Posterior vena cava (tissue), 2 donors: ENCODE measurements around the gene CFAP410. TPM values are rescaled to one million over a fixed set of nuclear protein-coding genes. Genes with fewer than 3 reads are reported as not detected.
"Not testable (repeated sequence)": the region's sequence is repeated elsewhere in the genome, so short reads cannot be mapped to it uniquely, and the experiment has no call there.

Source experiments
- DNase-seq: peaks from one replicate; pipeline ENCODE4 v3.0.0-alpha.2; 2020; ENCODE audit warnings: low spot score
- intact Hi-C, 2 donors: fragments of 100-400 bp; cut with DNase I; formaldehyde crosslinking; loops; one replicate each; pipeline versions ENCODE4 v1.14.1 to v1.14.2; 2022 to 2023
- total RNA-seq, 2 donors: library from RNA; stranded (reverse); fragmentation: NEBNext Ultra II Directional; extraction: Animal tissue kit (Norgen Biotek cat#: 25700); gene quantifications; one replicate each; pipeline ENCODE4 v1.2.1, GENCODE V29; 2021
- donor health status: DM: yes; HTN: yes; CAD: no.
- donor health status: DM: yes; HTN: yes; CAD: no.

Gene CFAP410
- total RNA-seq, 2 donors from 2014 or later, result 18.1 to 18.8 TPM

GRCh38 chr21:44306936-44307704, 32.1 kb downstream of the CFAP410 start:
- no peak for DNase-seq
- intact Hi-C loops, result loop anchor here in 1 of 2 donors (10.0 kb wide), 1 partner anchor 618 kb away; the partner anchor contains the start of gene ITGB2

GRCh38 chr21:44305691-44306090, 33.5 kb downstream of the CFAP410 start:
- DNase-seq, result no peak
- intact Hi-C loops, result loop anchor here in 1 of 2 donors (10.0 kb wide), 1 partner anchor 619 kb away; the partner anchor contains the start of gene ITGB2

- intact Hi-C loops, result loop anchor here in 1 of 2 donors (10.0 kb wide), 1 partner anchor 620 kb away; the partner anchor contains the start of gene ITGB2
- no peak for DNase-seq
These were observed 34.3 kb downstream of the CFAP410 start for GRCh38 chr21:44304877-44305293.

GRCh38 chr21:44304011-44304616, 35.1 kb downstream of the CFAP410 start:
- no peak for DNase-seq
- intact Hi-C loops, result loop anchor here in 1 of 2 donors (10.0 kb wide), 1 partner anchor 621 kb away; the partner anchor contains the start of gene ITGB2

- intact Hi-C loops, result loop anchor here in 1 of 2 donors (10.0 kb wide), 1 partner anchor 621 kb away; the partner anchor contains the start of gene ITGB2
- DNase-seq, result no peak
These were observed 35.7 kb downstream of the CFAP410 start for GRCh38 chr21:44303490-44303981.

GRCh38 chr21:44302573-44303401, 36.4 kb downstream of the CFAP410 start:
- intact Hi-C loops, result loop anchor here in 1 of 2 donors (10.0 kb wide), 1 partner anchor 622 kb away; the partner anchor contains the start of gene ITGB2

GRCh38 chr21:44301961-44302406, 37.2 kb downstream of the CFAP410 start:
- no peak for DNase-seq
- intact Hi-C loops, result loop anchor here in 1 of 2 donors (10.0 kb wide), 1 partner anchor 623 kb away; the partner anchor contains the start of gene ITGB2

More at GRCh38 chr21:44302573-44303401, 36.4 kb downstream of the CFAP410 start:
- DNase-seq, result not testable (repeated sequence)

GRCh38 chr21:44301141-44301540, 38.0 kb downstream of the CFAP410 start:
- no peak for DNase-seq
- intact Hi-C loops, result loop anchor here in 1 of 2 donors (10.0 kb wide), 1 partner anchor 624 kb away; the partner anchor contains the start of gene ITGB2

- peak; percentile 94 for DNase-seq
- intact Hi-C loops, result loop anchor here in 1 of 2 donors (10.0 kb wide), 1 partner anchor 624 kb away; the partner anchor contains the start of gene ITGB2
These were observed 38.8 kb downstream of the CFAP410 start for GRCh38 chr21:44300262-44300959.

- DNase-seq, result peak; percentile 89
- intact Hi-C loops, result loop anchor here in 1 of 2 donors (10.0 kb wide), 1 partner anchor 625 kb away; the partner anchor contains the start of gene ITGB2
These were observed 39.5 kb downstream of the CFAP410 start, which contains the start of gene PFKL for GRCh38 chr21:44299458-44300261. PFKL (plus strand) TSS chr21:44300053; CDS start chr21:44300106, 53 bp downstream.

- intact Hi-C loops, result no loop called here
- DNase-seq, result no peak
These were observed 40.1 kb downstream of the CFAP410 start for GRCh38 chr21:44299085-44299457.

- DNase-seq, result no peak
- intact Hi-C loops, result no loop called here
These were observed 40.9 kb downstream of the CFAP410 start for GRCh38 chr21:44298301-44298700.

- intact Hi-C loops, result no loop called here
- peak; percentile 94 for DNase-seq
These were observed 41.5 kb downstream of the CFAP410 start for GRCh38 chr21:44297525-44298290.

GRCh38 chr21:44296916-44297315, 42.3 kb downstream of the CFAP410 start:
- DNase-seq, result no peak
- intact Hi-C loops, result no loop called here

- intact Hi-C loops, result no loop called here
- DNase-seq, result no peak
These were observed 43.1 kb downstream of the CFAP410 start for GRCh38 chr21:44296103-44296519.

GRCh38 chr21:44295646-44296045, 43.5 kb downstream of the CFAP410 start:
- intact Hi-C loops, result no loop called here
- no peak for DNase-seq
